H1 (cell line): ENCODE results near the gene SSU72. TPM values are rescaled to one million over a fixed set of nuclear protein-coding genes. Genes with fewer than 3 reads are reported as not detected.

Experiments
- CTCF ChIA-PET: fragments of 300-600 bp; sonication (Branson Sonifier 250); formaldehyde crosslinking; loops from one replicate; lab custom pipeline; 2021; ENCODE audit not compliant: partially characterized antibody; lab: Charles Lee
- POLR2A ChIA-PET: fragments of 300-600 bp; sonication (Branson Sonifier 250); formaldehyde crosslinking; loops from one replicate; lab custom pipeline; 2021; ENCODE audit warnings: inconsistent platforms; ENCODE audit not compliant: partially characterized antibody; lab: Charles Lee
- DNase-seq, 2 experiments: peaks; one replicate each; pipeline versions ENCODE4 v3.0.0 to v3.0.0-alpha.2; 2010 to 2022; ENCODE audit warnings: low spot score in 2 of 2, low read depth in 1 of 2, mixed read lengths in 1 of 2
- FAIRE-seq: peaks from 2 replicates; lab custom pipeline; 2011; peaks lifted over from hg19 to GRCh38; lab: Jason Lieb, UNC
- H2AFZ ChIP-seq: 2 replicates; pipeline ENCODE4 v1.8.1; 2012; ENCODE audit warnings: low read length, inconsistent platforms
- H2AK5ac ChIP-seq: 2 replicates; pipeline ENCODE4 v1.6.1; 2013; ENCODE audit warnings: low read depth, low read length
- H2BK120ac ChIP-seq: replicated peaks from 2 replicates; pipeline ENCODE3; 2013; ENCODE audit warnings: low read depth, low read length, inconsistent platforms
- H2BK12ac ChIP-seq: 2 replicates; pipeline ENCODE4 v1.6.1; 2013; ENCODE audit warnings: low read depth, low read length
- H2BK15ac ChIP-seq: 2 replicates; pipeline ENCODE4 v1.6.1; 2013; ENCODE audit warnings: low read length
- H2BK20ac ChIP-seq: 2 replicates; pipeline ENCODE4 v1.6.1; 2013; ENCODE audit warnings: low read length
- H2BK5ac ChIP-seq: 2 replicates; pipeline ENCODE4 v1.6.1; 2013; ENCODE audit warnings: low read depth, low read length
- H3K14ac ChIP-seq: 2 replicates; pipeline ENCODE4 v1.6.1; 2013; ENCODE audit warnings: inconsistent platforms; ENCODE audit not compliant: insufficient read length
- H3K18ac ChIP-seq: 2 replicates; pipeline ENCODE4 v1.6.1; 2013; ENCODE audit warnings: low read length; ENCODE audit errors: extremely low read depth
- H3K23ac ChIP-seq: 2 replicates; pipeline ENCODE4 v1.6.1; 2013; ENCODE audit warnings: inconsistent platforms; ENCODE audit not compliant: insufficient read length
- H3K23me2 ChIP-seq: 2 replicates; pipeline ENCODE4 v1.6.1; 2013; ENCODE audit warnings: low read depth, low read length
- H3K27ac ChIP-seq: 2 replicates; pipeline ENCODE4 v1.6.1; 2011; ENCODE audit warnings: low read depth, low read length, inconsistent platforms
- H3K27me3 ChIP-seq, 4 experiments: replicated peaks in 1 of 4; 1 replicate in 1 of 4; 2 replicates in 3 of 4; pipeline versions ENCODE4 v1.6.1 to v1.8.1; 2011 to 2013; ENCODE audit warnings: low read length in 3 of 4, mild to moderate bottlenecking in 3 of 4, inconsistent platforms in 2 of 4, mixed read lengths in 2 of 4, moderate library complexity in 1 of 4; ENCODE audit not compliant: control insufficient read depth in 3 of 4, insufficient read depth in 3 of 4; ENCODE audit errors: extremely low read depth in 1 of 4
- H3K36me3 ChIP-seq, 4 experiments: 2 replicates each; pipeline versions ENCODE4 v1.6.1 to v1.8.1; 2011 to 2013; ENCODE audit warnings: mild to moderate bottlenecking in 4 of 4, low read length in 3 of 4, moderate library complexity in 2 of 4, control low read depth in 1 of 4, inconsistent platforms in 1 of 4; ENCODE audit not compliant: insufficient read depth in 4 of 4, control insufficient read depth in 2 of 4
- H3K4ac ChIP-seq: replicated peaks from 2 replicates; pipeline ENCODE3; 2013; ENCODE audit warnings: low read length, low read depth, mixed read lengths, inconsistent platforms; ENCODE audit not compliant: insufficient read length
- H3K4me1 ChIP-seq, 4 experiments: replicated peaks in 1 of 4; 1 replicate in 1 of 4; 2 replicates in 3 of 4; pipeline versions ENCODE4 v1.6.1 to v1.8.1; 2011 to 2013; ENCODE audit warnings: low read length in 3 of 4, inconsistent platforms in 2 of 4, mixed read lengths in 1 of 4; ENCODE audit not compliant: insufficient read depth in 4 of 4, control insufficient read depth in 3 of 4
- H3K4me2 ChIP-seq, 2 experiments: 2 replicates each; pipeline versions ENCODE4 v1.6.1 to v1.8.1; 2011 to 2013; ENCODE audit warnings: low read depth in 2 of 2, low read length in 2 of 2, control low read depth in 1 of 2, inconsistent platforms in 1 of 2, mild to moderate bottlenecking in 1 of 2; ENCODE audit not compliant: insufficient read depth in 1 of 2
- H3K4me3 ChIP-seq, 4 experiments: fragments of 200-600, 300-600 bp in 1 of 4; sonication (generic), shearing (Covaris generic), sonication (Bioruptor Twin) in 1 of 4; 2 replicates each; pipeline versions ENCODE4 v1.5.1 to v1.8.1; 2011 to 2016; ENCODE audit warnings: low read length in 4 of 4, low read depth in 3 of 4, control low read depth in 2 of 4, inconsistent platforms in 2 of 4, mild to moderate bottlenecking in 2 of 4, mixed read lengths in 1 of 4, moderate library complexity in 1 of 4; ENCODE audit not compliant: insufficient read depth in 2 of 4; ENCODE audit errors: extremely low read depth in 1 of 4
- H3K56ac ChIP-seq: replicated peaks from 2 replicates; pipeline ENCODE3; 2013; ENCODE audit warnings: low read depth, mild to moderate bottlenecking, mixed read lengths, low read length, inconsistent platforms; ENCODE audit not compliant: insufficient read length
- H3K79me1 ChIP-seq: 2 replicates; pipeline ENCODE4 v1.6.1; 2013; ENCODE audit warnings: low read depth, low read length, control low read depth
- H3K79me2 ChIP-seq, 2 experiments: 2 replicates each; pipeline versions ENCODE4 v1.6.1 to v1.8.1; 2012 to 2013; ENCODE audit warnings: low read length in 2 of 2, mild to moderate bottlenecking in 2 of 2, inconsistent platforms in 1 of 2; ENCODE audit not compliant: insufficient read depth in 2 of 2, control insufficient read depth in 1 of 2
- H3K9ac ChIP-seq, 4 experiments: replicated peaks in 1 of 4; 1 replicate in 1 of 4; 2 replicates in 3 of 4; pipeline versions ENCODE4 v1.6.1 to v1.8.1; 2011 to 2013; ENCODE audit warnings: low read depth in 3 of 4, low read length in 3 of 4, control low read depth in 2 of 4, mild to moderate bottlenecking in 2 of 4, moderate library complexity in 2 of 4, inconsistent platforms in 1 of 4; ENCODE audit errors: extremely low read depth in 1 of 4
- H3K9me3 ChIP-seq, 2 experiments: 2 replicates each; pipeline versions ENCODE4 v1.6.1 to v1.8.1; 2012 to 2013; ENCODE audit warnings: mild to moderate bottlenecking in 2 of 2, moderate library complexity in 2 of 2, control low read depth in 1 of 2, inconsistent platforms in 1 of 2, low read depth in 1 of 2, low read length in 1 of 2, mixed read lengths in 1 of 2; ENCODE audit not compliant: insufficient read depth in 2 of 2
- H4K20me1 ChIP-seq, 2 experiments: replicated peaks in 1 of 2; 2 replicates each; pipeline versions ENCODE3 to v1.8.1; 2011 to 2013; ENCODE audit warnings: inconsistent platforms in 2 of 2, low read length in 2 of 2, mild to moderate bottlenecking in 1 of 2; ENCODE audit not compliant: insufficient read depth in 2 of 2, control insufficient read depth in 1 of 2
- H4K5ac ChIP-seq: 2 replicates; pipeline ENCODE4 v1.6.1; 2013; ENCODE audit warnings: low read length, low read depth, mixed read lengths, inconsistent platforms; ENCODE audit not compliant: insufficient read length
- H4K8ac ChIP-seq: 2 replicates; pipeline ENCODE4 v1.8.0; 2013; ENCODE audit warnings: mild to moderate bottlenecking, moderate library complexity, low read length, inconsistent platforms; ENCODE audit not compliant: insufficient read depth; ENCODE audit errors: extremely low read depth
- H4K91ac ChIP-seq: replicated peaks from 2 replicates; pipeline ENCODE3; 2013; ENCODE audit warnings: low read length, mixed read lengths, inconsistent platforms; ENCODE audit not compliant: insufficient read length
- CHD2 ChIP-seq: IDR thresholded peaks from 2 replicates; pipeline ENCODE4 v1.6.1; 2012; ENCODE audit warnings: low read length, improper control_type of control experiment
- CTBP2 ChIP-seq: IDR thresholded peaks from 2 replicates; pipeline ENCODE4 v1.7.0; 2011; ENCODE audit warnings: borderline replicate concordance, mild to moderate bottlenecking, moderate library complexity, mixed read lengths, low read length; ENCODE audit not compliant: insufficient read depth, insufficient read length
- CTCF ChIP-seq, 3 experiments: IDR thresholded peaks; 1 replicate in 2 of 3; 2 replicates in 1 of 3; pipeline versions ENCODE4 v1.5.1 to v1.6.1; 2011; ENCODE audit warnings: low read length in 3 of 3, mild to moderate bottlenecking in 3 of 3, inconsistent platforms in 2 of 3, low read depth in 1 of 3, moderate library complexity in 1 of 3; ENCODE audit not compliant: insufficient read depth in 1 of 3; ENCODE audit errors: control extremely low read depth in 1 of 3
- EZH2 ChIP-seq: fragments of 200-600 bp; sonication (generic); IDR thresholded peaks from 2 replicates; pipeline ENCODE4 v1.7.1; 2012; ENCODE audit warnings: low read depth, mild to moderate bottlenecking, moderate library complexity, low read length, inconsistent platforms; ENCODE audit not compliant: severe bottlenecking
- NRF1 ChIP-seq: IDR thresholded peaks from 2 replicates; pipeline ENCODE4 v1.6.1; 2011; ENCODE audit warnings: mild to moderate bottlenecking, low read depth, low read length, improper control_type of control experiment
- RFX5 ChIP-seq: IDR thresholded peaks from 2 replicates; pipeline ENCODE4 v1.6.1; 2011; ENCODE audit warnings: low read depth, low read length, improper control_type of control experiment, borderline replicate concordance
- SRF ChIP-seq: IDR thresholded peaks from 2 replicates; pipeline ENCODE4 v1.6.1; 2011; ENCODE audit warnings: mild to moderate bottlenecking, low read depth, low read length, moderate library complexity
- WGBS, 2 experiments: shearing (Covaris generic) in 1 of 2; methylation state at CpG; one replicate each; pipeline versions ENCODE4 v1.1.6 to v1.1.7; 2013 to 2015; ENCODE audit warnings: low lambda C conversion rate in 2 of 2, mixed read lengths in 2 of 2, inconsistent platforms in 1 of 2, low coverage in 1 of 2, missing lambda C conversion rate in 1 of 2; ENCODE audit not compliant: insufficient replicate concordance in 2 of 2, insufficient coverage in 1 of 2, insufficient read length in 1 of 2; ENCODE audit errors: extremely low coverage in 1 of 2, missing lambda C conversion rate in 1 of 2; 5-methylcytosine and 5-hydroxymethylcytosine counted together
- polyA plus RNA-seq, 7 experiments: library from polyadenylated mRNA; depleted of rRNA in 3 of 7; stranded (reverse) in 5 of 7; unstranded in 2 of 7; fragments of >200 nt in 5 of 7; fragments of 200-250 nt in 2 of 7; gene quantifications; 1 replicate in 5 of 7; 2 replicates in 1 of 7; 4 replicates in 1 of 7; pipeline versions ENCODE4 v1.2.1 to v1.2.3, GENCODE V29; 2011 to 2013; ENCODE audit warnings: missing spikeins in 2 of 7, mixed read lengths in 2 of 7
- total RNA-seq: library from RNA; stranded (reverse); fragmentation: NEBNext Ultra II Directional; extraction: Animal tissue kit (Norgen Biotek cat#: 25700); gene quantifications from 2 replicates; pipeline ENCODE4 v1.2.1, GENCODE V29; 2021
- TF ChIP-seq, protein P1 (sequence below): IDR thresholded peaks from 2 replicates; pipeline ENCODE4 v1.6.1; 2011; ENCODE audit warnings: low read depth, mild to moderate bottlenecking, low read length; ENCODE audit not compliant: insufficient read depth

Gene SSU72
- total and polyA plus RNA-seq, 2 of the 8 experiments (the other 6 are each of a cell fraction or from before 2014, with no cell fraction given), result 110 to 165 TPM

GRCh38 chr1:1609822-1610485 lies 35.3 kb upstream of the SSU72 start:
- Histone ChIP-seq H3K9me3 (no peaks in the 10 kb centered on the region), H2BK120ac (no peak overlapping the region), H2BK20ac (no peak overlapping the region), H3K14ac (no peak overlapping the region), H4K20me1 (peaks cover 0 to 8% of the 10 kb centered on the region in 2 experiments), H2AFZ (no peak overlapping the region), H3K4me1 (peaks cover 0 to 5% (median 2%) of the 10 kb centered on the region in 4 experiments; a peak in 2 of 7 replicates), H2BK12ac (no peak overlapping the region), H3K27me3 (no peaks in the 10 kb centered on the region), H3K23ac (no peak overlapping the region), H3K9ac (no peak overlapping the region), H4K91ac (no peak overlapping the region), H4K8ac (no peak overlapping the region), H3K4me2 (no peak overlapping the region), H2BK5ac (no peak overlapping the region), H3K79me2 (peaks cover 0 to 13% of the 10 kb centered on the region in 2 experiments; a peak in 2 of 4 replicates), H3K23me2 (no peaks in the 10 kb centered on the region; the same call in 1 of the 2 replicates), H3K79me1 (peaks cover 3% of the 10 kb centered on the region), H3K56ac (no peak overlapping the region), H3K27ac (no peak overlapping the region), H2AK5ac (no peak overlapping the region), H3K4ac (no peak overlapping the region), H4K5ac (no peak overlapping the region), H3K36me3 (no peaks in the 10 kb centered on the region), H3K18ac (no peak overlapping the region), H2BK15ac (no peak overlapping the region), H3K4me3 (no peak overlapping the region)
- WGBS, 2 experiments, result 84% methylated on average over 10 of the region's 12 CpGs; no CpG with 5 or more reads in 1 of the 2 experiments
- DNase-seq (no peak), FAIRE-seq (no peak)
- ChIA-PET CTCF (interaction anchor here (0.6 kb wide), 1 partner anchor 11 kb away, joined by 3 read pairs; no protein-coding TSS in a partner anchor), POLR2A (interaction anchor here (0.7 to 0.9 kb wide), 2 partner anchors 19 to 34 kb away, joined by 3 to 4 read pairs; no protein-coding TSS in a partner anchor)
- TF ChIP-seq, protein P1, sequence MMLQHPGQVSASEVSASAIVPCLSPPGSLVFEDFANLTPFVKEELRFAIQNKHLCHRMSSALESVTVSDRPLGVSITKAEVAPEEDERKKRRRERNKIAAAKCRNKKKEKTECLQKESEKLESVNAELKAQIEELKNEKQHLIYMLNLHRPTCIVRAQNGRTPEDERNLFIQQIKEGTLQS, result no peak
- TF ChIP-seq NRF1 (no peak), CHD2 (no peak), CTCF (IDR thresholded peaks at IDR 0.05; ENCODE audit: control extremely low read depth in 1 of 3, insufficient read depth in 1 of 3, low read depth in 1 of 3, low read length in 3 of 3) (no peak), EZH2 (no peak), CTBP2 (no peak), RFX5 (no peak), SRF (no peak)
